Memory B cell (primary cell): Measurements from ENCODE around the gene PCSK4.
"Not testable (repeated sequence)": the region's sequence is repeated elsewhere in the genome, so short reads cannot be mapped to it uniquely, and the experiment has no call there.

Experiments
- ATAC-seq: fragments of 150-1000 bp; cut with Tn5 transposase; 2 replicates; pipeline ENCODE4 v1.10.0; 2021; ENCODE audit warnings: low read depth, mild to moderate bottlenecking, moderate library complexity
- DNase-seq, 2 donors: peaks; one replicate each; pipeline ENCODE4 v3.0.0; 2022; ENCODE audit warnings: low spot score in 2 of 2
- H3K27ac Mint-ChIP-seq: one replicate; pipeline ENCODE4 v1.8.0; 2022; ENCODE audit warnings: mild to moderate bottlenecking, moderate library complexity, mixed read lengths
- H3K27me3 Mint-ChIP-seq: one replicate; pipeline ENCODE4 v1.8.0; 2022; ENCODE audit warnings: mixed read lengths
- H3K36me3 Mint-ChIP-seq: one replicate; pipeline ENCODE4 v1.8.0; 2022; ENCODE audit warnings: mild to moderate bottlenecking, mixed read lengths
- H3K4me1 Mint-ChIP-seq: one replicate; pipeline ENCODE4 v1.8.0; 2022; ENCODE audit warnings: mixed read lengths
- H3K4me3 Mint-ChIP-seq: one replicate; pipeline ENCODE4 v1.8.0; 2022; ENCODE audit warnings: mild to moderate bottlenecking, moderate library complexity, mixed read lengths
- H3K9me3 Mint-ChIP-seq: one replicate; pipeline ENCODE4 v1.8.0; 2022; ENCODE audit warnings: mixed read lengths

PCSK4 gene

GRCh38 chr19:1526066-1526778, 36.1 kb upstream of the PCSK4 start:
- ATAC-seq (no peak), DNase-seq (no peak)
- Mint-ChIP-seq H3K4me3 (no peak overlapping the region), H3K9me3 (no peaks in the 10 kb centered on the region), H3K27me3 (peaks cover 40% of the 10 kb centered on the region), H3K36me3 (no peaks in the 10 kb centered on the region), H3K4me1 (peaks cover 5% of the 10 kb centered on the region), H3K27ac (no peak overlapping the region)

- no peak overlapping the region for H3K27ac Mint-ChIP-seq
- DNase-seq (no peak), ATAC-seq (no peak)
- no peaks in the 10 kb centered on the region for H3K9me3 Mint-ChIP-seq
- peaks cover 40% of the 10 kb centered on the region for H3K27me3 Mint-ChIP-seq
- no peak overlapping the region for H3K4me3 Mint-ChIP-seq
- no peaks in the 10 kb centered on the region for H3K36me3 Mint-ChIP-seq
- peaks cover 5% of the 10 kb centered on the region for H3K4me1 Mint-ChIP-seq
These were observed 35.2 kb upstream of the PCSK4 start for GRCh38 chr19:1525343-1525742.

- DNase-seq (no peak), ATAC-seq (no peak)
- Mint-ChIP-seq H3K4me3 (no peak overlapping the region), H3K27me3 (peaks cover 37% of the 10 kb centered on the region), H3K27ac (no peak overlapping the region), H3K36me3 (no peaks in the 10 kb centered on the region), H3K9me3 (no peaks in the 10 kb centered on the region), H3K4me1 (peaks cover 5% of the 10 kb centered on the region)
These were observed 34.8 kb upstream of the PCSK4 start for GRCh38 chr19:1524972-1525325.

GRCh38 chr19:1524287-1524971, 34.3 kb upstream of the PCSK4 start:
- H3K27me3 Mint-ChIP-seq: peaks cover 34% of the 10 kb centered on the region
- H3K4me1 Mint-ChIP-seq: peaks cover 5% of the 10 kb centered on the region
- ATAC-seq: no peak
- H3K9me3 Mint-ChIP-seq: no peaks in the 10 kb centered on the region
- no peak overlapping the region for H3K27ac Mint-ChIP-seq
- H3K4me3 Mint-ChIP-seq: no peak overlapping the region
- no peaks in the 10 kb centered on the region for H3K36me3 Mint-ChIP-seq
- DNase-seq: no peak

- Mint-ChIP-seq H3K27me3 (peaks cover 36% of the 10 kb centered on the region), H3K4me3 (no peak within 1 kb of the TSS), H3K27ac (no peak within 1 kb of the TSS), H3K9me3 (no peaks in the 10 kb centered on the region), H3K36me3 (no peaks in the 10 kb centered on the region), H3K4me1 (peaks cover 5% of the 10 kb centered on the region)
- DNase-seq (no peak), ATAC-seq (no peak)
These were observed 33.5 kb upstream of the PCSK4 start, which contains the start of gene PLK5 for GRCh38 chr19:1523412-1524286. Gene PLK5 (plus strand): TSS chr19:1524077. CDS start chr19:1526997, 2,920 bp downstream.

- ATAC-seq (no peak), DNase-seq (no peak)
- no peaks in the 10 kb centered on the region for H3K36me3 Mint-ChIP-seq
- H3K9me3 Mint-ChIP-seq: no peaks in the 10 kb centered on the region
- peaks cover 41% of the 10 kb centered on the region for H3K27me3 Mint-ChIP-seq
- H3K4me3 Mint-ChIP-seq: no peak overlapping the region
- H3K4me1 Mint-ChIP-seq: peaks cover 5% of the 10 kb centered on the region
- no peak overlapping the region for H3K27ac Mint-ChIP-seq
These were observed 32.7 kb upstream of the PCSK4 start for GRCh38 chr19:1522838-1523237.

- Mint-ChIP-seq H3K27ac (no peak overlapping the region), H3K4me1 (peaks cover 5% of the 10 kb centered on the region), H3K9me3 (no peaks in the 10 kb centered on the region), H3K4me3 (no peak overlapping the region), H3K36me3 (no peaks in the 10 kb centered on the region), H3K27me3 (peaks cover 35% of the 10 kb centered on the region)
- DNase-seq: no peak
- ATAC-seq: no peak
These were observed 31.9 kb upstream of the PCSK4 start for GRCh38 chr19:1522061-1522460.

GRCh38 chr19:1521636-1522035, 31.5 kb upstream of the PCSK4 start:
- Mint-ChIP-seq H3K27me3 (peaks cover 32% of the 10 kb centered on the region), H3K4me3 (no peak overlapping the region), H3K27ac (no peak overlapping the region), H3K4me1 (peaks cover 5% of the 10 kb centered on the region), H3K36me3 (no peaks in the 10 kb centered on the region), H3K9me3 (peaks cover 1% of the 10 kb centered on the region)
- ATAC-seq: no peak
- no peak for DNase-seq

- Mint-ChIP-seq H3K27ac (no peak overlapping the region), H3K9me3 (peaks cover 1% of the 10 kb centered on the region), H3K27me3 (peaks cover 25% of the 10 kb centered on the region), H3K4me1 (peaks cover 5% of the 10 kb centered on the region), H3K4me3 (no peak overlapping the region), H3K36me3 (no peaks in the 10 kb centered on the region)
- ATAC-seq (no peak), DNase-seq (no peak)
These were observed 30.1 kb upstream of the PCSK4 start for GRCh38 chr19:1520203-1520780.

- peaks cover 26% of the 10 kb centered on the region for H3K27me3 Mint-ChIP-seq
- not testable (repeated sequence) for H3K4me3 Mint-ChIP-seq, H3K9me3 Mint-ChIP-seq, H3K4me1 Mint-ChIP-seq, H3K27ac Mint-ChIP-seq, DNase-seq, ATAC-seq, H3K36me3 Mint-ChIP-seq
These were observed 29.7 kb upstream of the PCSK4 start for GRCh38 chr19:1519802-1520201.

GRCh38 chr19:1518471-1518870, 28.3 kb upstream of the PCSK4 start:
- Mint-ChIP-seq H3K36me3 (no peaks in the 10 kb centered on the region), H3K27me3 (peaks cover 23% of the 10 kb centered on the region), H3K9me3 (peaks cover 1% of the 10 kb centered on the region), H3K4me1 (peaks cover 2% of the 10 kb centered on the region), H3K4me3 (no peak overlapping the region), H3K27ac (no peak overlapping the region)
- DNase-seq: no peak
- ATAC-seq: no peak

GRCh38 chr19:1516395-1516753, 26.2 kb upstream of the PCSK4 start:
- DNase-seq (no peak), ATAC-seq (no peak)
- H3K27ac Mint-ChIP-seq: no peak overlapping the region
- peaks cover 1% of the 10 kb centered on the region for H3K9me3 Mint-ChIP-seq
- H3K36me3 Mint-ChIP-seq: no peaks in the 10 kb centered on the region
- H3K27me3 Mint-ChIP-seq: peaks cover 18% of the 10 kb centered on the region
- no peak overlapping the region for H3K4me3 Mint-ChIP-seq
- H3K4me1 Mint-ChIP-seq: peaks cover 2% of the 10 kb centered on the region

- no peaks in the 10 kb centered on the region for H3K36me3 Mint-ChIP-seq
- ATAC-seq (no peak), DNase-seq (no peak)
- H3K4me1 Mint-ChIP-seq: peaks cover 2% of the 10 kb centered on the region
- no peak overlapping the region for H3K27ac Mint-ChIP-seq
- peaks cover 22% of the 10 kb centered on the region for H3K27me3 Mint-ChIP-seq
- no peak overlapping the region for H3K4me3 Mint-ChIP-seq
- H3K9me3 Mint-ChIP-seq: peaks cover 1% of the 10 kb centered on the region
These were observed 25.0 kb upstream of the PCSK4 start for GRCh38 chr19:1514986-1515721.
